ENCODE measurements around the gene PHYHD1.

Gene PHYHD1

GRCh38 chr9:128905964-128906363 is 14.8 kb upstream of the PHYHD1 start:
- H3K4me1 Mint-ChIP-seq (ENCODE audit: low read depth in 2 of 2), result peaks cover 34% of the 10 kb centered on the region in 2 donors
- no peak for ATAC-seq (replicated peaks)
- peak overlapping the region; percentile 4 to 69 for H3K27ac Mint-ChIP-seq
- H3K9me3 Mint-ChIP-seq, result no peaks in the 10 kb centered on the region
- peaks cover 38% of the 10 kb centered on the region for H3K36me3 Mint-ChIP-seq (ENCODE audit: insufficient read depth)
- DNase-seq, result no peak
- no peak overlapping the region for H3K4me3 Mint-ChIP-seq
- no peaks in the 10 kb centered on the region for H3K27me3 Mint-ChIP-seq

GRCh38 chr9:128906741-128907140 is 14.0 kb upstream of the PHYHD1 start:
- ATAC-seq (replicated peaks) (no peak), DNase-seq (no peak)
- Mint-ChIP-seq H3K9me3 (no peaks in the 10 kb centered on the region), H3K27me3 (no peaks in the 10 kb centered on the region), H3K36me3 (ENCODE audit: insufficient read depth) (peaks cover 41% of the 10 kb centered on the region), H3K4me3 (no peak overlapping the region), H3K4me1 (ENCODE audit: low read depth in 2 of 2) (peaks cover 37% of the 10 kb centered on the region in 2 donors), H3K27ac (peak overlapping the region; percentile 58 to 69)

- Mint-ChIP-seq H3K9me3 (no peaks in the 10 kb centered on the region), H3K36me3 (ENCODE audit: insufficient read depth) (peaks cover 31% of the 10 kb centered on the region), H3K27ac (peak overlapping the region in 1 of 2 donors; percentile 79), H3K27me3 (no peaks in the 10 kb centered on the region), H3K4me3 (no peak overlapping the region), H3K4me1 (ENCODE audit: low read depth in 2 of 2) (peaks cover 35 to 39% of the 10 kb centered on the region in 2 donors)
- DNase-seq, result no peak
- ATAC-seq (replicated peaks), result no peak
Observed at GRCh38 chr9:128908372-128908771, 12.4 kb upstream of the PHYHD1 start.

- ATAC-seq (replicated peaks) (peak; percentile 43), DNase-seq (no peak)
- no peak overlapping the region for H3K4me3 Mint-ChIP-seq
- no peaks in the 10 kb centered on the region for H3K9me3 Mint-ChIP-seq
- peaks cover 32 to 40% of the 10 kb centered on the region in 2 donors for H3K4me1 Mint-ChIP-seq (ENCODE audit: low read depth in 2 of 2)
- H3K27me3 Mint-ChIP-seq, result no peaks in the 10 kb centered on the region
- peaks cover 39% of the 10 kb centered on the region for H3K36me3 Mint-ChIP-seq (ENCODE audit: insufficient read depth)
- H3K27ac Mint-ChIP-seq, result peak overlapping the region; percentile 79 to 86
Observed at GRCh38 chr9:128909859-128910258, 10.9 kb upstream of the PHYHD1 start.

- H3K9me3 Mint-ChIP-seq, result no peaks in the 10 kb centered on the region
- DNase-seq (no peak), ATAC-seq (replicated peaks) (no peak)
- H3K27ac Mint-ChIP-seq, result peak overlapping the region; percentile 85 to 87
- peaks cover 32 to 36% of the 10 kb centered on the region in 2 donors for H3K4me1 Mint-ChIP-seq (ENCODE audit: low read depth in 2 of 2)
- H3K4me3 Mint-ChIP-seq, result no peak overlapping the region
- peaks cover 46% of the 10 kb centered on the region for H3K36me3 Mint-ChIP-seq (ENCODE audit: insufficient read depth)
- no peaks in the 10 kb centered on the region for H3K27me3 Mint-ChIP-seq
Observed at GRCh38 chr9:128910906-128911305, 9.9 kb upstream of the PHYHD1 start.

- Mint-ChIP-seq H3K27me3 (no peaks in the 10 kb centered on the region), H3K4me1 (ENCODE audit: low read depth in 2 of 2) (peaks cover 31 to 34% of the 10 kb centered on the region in 2 donors), H3K9me3 (no peaks in the 10 kb centered on the region), H3K27ac (peak overlapping the region; percentile 85 to 87), H3K36me3 (ENCODE audit: insufficient read depth) (peaks cover 53% of the 10 kb centered on the region), H3K4me3 (peak overlapping the region in 1 of 2 donors; percentile 46)
- DNase-seq (no peak), ATAC-seq (replicated peaks) (no peak)
Observed at GRCh38 chr9:128911529-128912035, 9.2 kb upstream of the PHYHD1 start.

- peak overlapping the region; percentile 85 to 87 for H3K27ac Mint-ChIP-seq
- ATAC-seq (replicated peaks) (no peak), DNase-seq (no peak)
- H3K36me3 Mint-ChIP-seq (ENCODE audit: insufficient read depth), result peaks cover 61% of the 10 kb centered on the region
- no peaks in the 10 kb centered on the region for H3K27me3 Mint-ChIP-seq
- no peaks in the 10 kb centered on the region for H3K9me3 Mint-ChIP-seq
- H3K4me1 Mint-ChIP-seq (ENCODE audit: low read depth in 2 of 2), result peaks cover 28 to 30% of the 10 kb centered on the region in 2 donors
- H3K4me3 Mint-ChIP-seq, result peak overlapping the region; percentile 19 to 46
Observed at GRCh38 chr9:128912270-128912853, 8.4 kb upstream of the PHYHD1 start.

- Mint-ChIP-seq H3K36me3 (ENCODE audit: insufficient read depth) (peaks cover 63% of the 10 kb centered on the region), H3K27ac (peak overlapping the region; percentile 85 to 87), H3K4me1 (ENCODE audit: low read depth in 2 of 2) (peaks cover 27 to 28% of the 10 kb centered on the region in 2 donors), H3K27me3 (no peaks in the 10 kb centered on the region), H3K9me3 (no peaks in the 10 kb centered on the region), H3K4me3 (peak overlapping the region in 1 of 2 donors; percentile 46)
- no peak for ATAC-seq (replicated peaks)
- no peak for DNase-seq
Observed at GRCh38 chr9:128913048-128913900, 7.5 kb upstream of the PHYHD1 start.

- Mint-ChIP-seq H3K36me3 (ENCODE audit: insufficient read depth) (peaks cover 63% of the 10 kb centered on the region), H3K27me3 (no peaks in the 10 kb centered on the region), H3K9me3 (no peaks in the 10 kb centered on the region), H3K27ac (peak overlapping the region; percentile 85 to 87), H3K4me1 (ENCODE audit: low read depth in 2 of 2) (peaks cover 24 to 26% of the 10 kb centered on the region in 2 donors), H3K4me3 (no peak overlapping the region)
- DNase-seq (no peak), ATAC-seq (replicated peaks) (no peak)
Observed at GRCh38 chr9:128913995-128914772, 6.6 kb upstream of the PHYHD1 start.

GRCh38 chr9:128916204-128916603 is 4.6 kb upstream of the PHYHD1 start:
- H3K27me3 Mint-ChIP-seq, result no peaks in the 10 kb centered on the region
- H3K4me3 Mint-ChIP-seq, result no peak overlapping the region
- no peak for ATAC-seq (replicated peaks)

GRCh38 chr9:128916745-128917144 is 4.0 kb upstream of the PHYHD1 start:
- no peak for DNase-seq
- Mint-ChIP-seq H3K9me3 (no peaks in the 10 kb centered on the region), H3K27me3 (no peaks in the 10 kb centered on the region), H3K36me3 (ENCODE audit: insufficient read depth) (peaks cover 54% of the 10 kb centered on the region), H3K4me3 (no peak overlapping the region), H3K27ac (no peak overlapping the region), H3K4me1 (ENCODE audit: low read depth in 2 of 2) (peaks cover 17 to 21% of the 10 kb centered on the region in 2 donors)
- ATAC-seq (replicated peaks), result no peak

More at GRCh38 chr9:128916204-128916603, 4.6 kb upstream of the PHYHD1 start:
- DNase-seq, result no peak
- H3K9me3 Mint-ChIP-seq, result no peaks in the 10 kb centered on the region
- H3K4me1 Mint-ChIP-seq (ENCODE audit: low read depth in 2 of 2), result peaks cover 18 to 26% of the 10 kb centered on the region in 2 donors
- peak overlapping the region in 1 of 2 donors; percentile 76 for H3K27ac Mint-ChIP-seq
- peaks cover 51% of the 10 kb centered on the region for H3K36me3 Mint-ChIP-seq (ENCODE audit: insufficient read depth)

- ATAC-seq (replicated peaks) (no peak), DNase-seq (no peak)
- H3K4me3 Mint-ChIP-seq, result no peak overlapping the region
- peaks cover 54% of the 10 kb centered on the region for H3K36me3 Mint-ChIP-seq (ENCODE audit: insufficient read depth)
- H3K9me3 Mint-ChIP-seq, result no peaks in the 10 kb centered on the region
- peak overlapping the region; percentile 10 to 62 for H3K27ac Mint-ChIP-seq
- H3K4me1 Mint-ChIP-seq (ENCODE audit: low read depth in 2 of 2), result peaks cover 15% of the 10 kb centered on the region in 2 donors
- no peaks in the 10 kb centered on the region for H3K27me3 Mint-ChIP-seq
Observed at GRCh38 chr9:128917151-128917849, 3.5 kb upstream of the PHYHD1 start.

GRCh38 chr9:128918921-128919320 is 1.9 kb upstream of the PHYHD1 start:
- Mint-ChIP-seq H3K4me3 (no peak overlapping the region), H3K36me3 (ENCODE audit: insufficient read depth) (peaks cover 48% of the 10 kb centered on the region), H3K27ac (peak overlapping the region; percentile 62 to 91), H3K9me3 (no peaks in the 10 kb centered on the region), H3K27me3 (no peaks in the 10 kb centered on the region), H3K4me1 (ENCODE audit: low read depth in 2 of 2) (peaks cover 3 to 6% of the 10 kb centered on the region in 2 donors)
- ATAC-seq (replicated peaks) (no peak), DNase-seq (no peak)

All from effector memory CD8-positive, alpha-beta T cell (primary cell).